NAMALWA (cell line): ENCODE results near the gene ISOC2.
"Not testable (repeated sequence)": the region's sequence is repeated elsewhere in the genome, so short reads cannot be mapped to it uniquely, and the experiment has no call there.

Source experiments
- DNase-seq: peaks from one replicate; pipeline ENCODE4 v3.0.0-alpha.2; 2015; ENCODE audit warnings: low spot score

Gene ISOC2

GRCh38 chr19:55457683-55458457, 3.6 kb downstream of the ISOC2 start:
- no peak for DNase-seq

DNA sequence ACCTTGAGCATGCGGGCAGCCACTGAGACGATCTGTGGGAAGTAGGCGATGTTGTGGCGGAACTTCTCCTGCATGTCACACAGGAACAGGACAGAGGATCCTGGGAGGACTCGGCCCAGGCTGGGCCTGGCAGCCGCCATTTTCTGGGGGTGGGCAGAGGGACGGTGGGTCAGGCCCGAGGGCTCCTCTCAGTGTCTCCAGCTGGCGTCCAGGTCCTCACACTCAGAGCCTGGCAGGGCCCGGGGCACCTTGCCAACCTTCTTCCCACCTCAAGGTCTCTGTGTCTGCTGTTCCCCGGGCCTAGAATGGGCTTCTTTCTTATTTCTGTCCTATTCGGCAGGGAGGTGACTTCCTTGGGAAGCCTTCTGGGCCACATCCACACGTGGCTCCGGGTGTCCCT, 5.1 kb downstream of the ISOC2 start:
- no peak for DNase-seq

- DNase-seq: no peak
Observed at GRCh38 chr19:55455576-55456235, 5.7 kb downstream of the ISOC2 start.

DNA sequence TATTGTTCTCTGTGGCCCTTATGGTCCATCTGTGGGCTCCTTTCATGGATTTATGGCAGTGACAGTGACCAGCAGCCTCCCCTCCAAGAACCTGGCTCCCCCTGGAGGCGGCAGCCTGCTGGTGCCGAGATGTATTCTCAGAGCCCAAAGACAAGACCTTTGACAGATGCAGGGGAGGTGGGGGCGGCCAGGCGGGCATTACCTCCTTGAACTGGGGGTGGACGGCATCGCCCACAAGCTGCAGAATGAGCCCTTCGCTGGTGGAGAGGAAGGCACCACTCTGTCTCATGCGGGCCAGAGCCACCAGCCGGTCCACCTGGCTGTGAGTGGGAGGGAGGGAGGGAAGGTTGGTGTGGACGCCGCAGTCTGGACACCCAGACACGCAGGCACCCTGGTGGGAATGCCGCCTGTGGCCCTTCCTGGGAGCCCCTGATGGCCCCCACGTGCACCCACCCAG, 6.6 kb downstream of the ISOC2 start:
- peak; percentile 64 for DNase-seq

GRCh38 chr19:55453511-55454260, 7.8 kb downstream of the ISOC2 start:
- no peak for DNase-seq

DNA sequence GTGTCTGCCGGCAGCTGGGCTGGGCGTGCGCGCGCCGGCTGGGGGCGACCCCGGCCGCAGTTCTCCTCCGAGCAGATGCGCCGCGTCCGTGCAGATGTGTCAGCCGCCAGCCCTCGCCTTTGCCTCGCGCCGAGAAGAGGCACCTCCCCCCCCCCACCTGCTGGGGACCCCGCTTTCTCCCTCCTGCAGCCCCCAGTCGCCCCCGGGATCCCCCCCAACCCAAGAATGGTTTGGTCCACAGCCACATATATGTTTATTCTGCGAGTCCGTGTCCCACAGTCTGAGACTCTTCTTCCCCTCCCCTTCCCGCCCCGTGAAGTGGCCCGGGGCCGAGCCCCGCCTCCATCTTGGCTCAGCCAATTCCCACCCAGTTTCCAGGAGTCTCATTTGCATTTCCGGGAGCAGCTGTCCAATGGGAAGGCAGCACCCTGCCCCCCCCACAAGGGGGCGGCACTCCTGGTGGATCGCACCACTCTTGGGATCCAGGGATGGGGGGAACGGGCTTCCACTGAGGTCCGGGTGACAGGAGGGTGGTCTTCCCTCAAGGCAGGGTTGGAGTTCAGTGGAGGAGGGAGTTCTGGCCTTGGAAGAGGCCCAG, 8.6 kb downstream of the ISOC2 start:
- DNase-seq: peak; percentile 68

DNA sequence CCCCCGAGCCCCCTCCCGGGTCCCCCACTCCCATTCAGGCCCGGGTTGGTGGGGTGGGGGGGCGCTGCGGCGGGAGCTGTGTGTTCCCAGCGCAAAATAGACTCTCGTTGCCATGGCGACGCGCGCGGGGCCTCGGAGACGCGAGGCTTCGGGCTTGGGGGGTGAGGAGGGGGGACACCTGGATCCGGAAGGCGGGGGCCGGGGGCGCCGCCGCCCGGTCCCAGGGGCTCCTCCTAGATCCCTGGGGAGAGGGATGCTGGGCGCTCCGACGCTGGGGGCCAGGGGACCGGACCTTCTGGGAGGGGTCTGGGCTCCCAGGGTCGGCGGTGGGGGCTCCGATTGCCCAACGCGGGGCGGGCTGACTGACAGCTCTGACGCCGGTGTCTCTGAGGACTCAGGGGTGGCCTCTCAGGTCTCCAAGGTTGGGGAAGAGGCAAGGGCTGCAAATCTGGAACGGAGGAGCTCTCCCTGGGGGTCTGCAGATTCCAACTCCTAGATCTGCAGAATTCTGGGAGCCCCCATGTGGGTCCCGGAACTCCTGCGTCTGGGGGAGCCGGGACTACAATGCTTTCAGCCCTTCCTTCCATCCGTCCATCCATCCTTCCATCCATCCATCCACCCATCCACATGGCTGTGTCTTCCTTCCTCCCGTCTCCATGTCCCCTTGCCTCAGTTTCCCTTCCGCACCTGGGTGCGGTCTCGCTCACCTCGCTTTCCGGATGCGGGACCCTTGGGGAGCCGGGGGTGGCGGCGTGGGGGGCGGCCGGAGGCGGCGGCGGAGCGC, 9.3 kb downstream of the ISOC2 start:
- no peak for DNase-seq

- no peak for DNase-seq
Observed at GRCh38 chr19:55451163-55451964, 10.1 kb downstream of the ISOC2 start.

- DNase-seq: no peak
Observed at GRCh38 chr19:55449469-55449868, 12.0 kb downstream of the ISOC2 start.

DNA sequence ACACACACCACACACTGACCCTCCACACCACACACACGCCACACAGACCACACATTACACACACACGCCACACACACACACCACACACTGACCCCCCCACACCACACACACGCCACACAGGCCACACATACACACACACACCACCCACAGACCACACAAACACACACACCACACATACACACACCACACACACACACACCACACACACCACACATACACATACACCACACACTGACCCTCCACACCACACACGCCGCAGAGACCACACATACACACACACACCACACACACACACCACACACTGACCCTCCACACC, 13.3 kb downstream of the ISOC2 start:
- not testable (repeated sequence) for DNase-seq

GRCh38 chr19:55447421-55448174, 13.8 kb downstream of the ISOC2 start:
- peak; percentile 59 for DNase-seq

GRCh38 chr19:55446060-55446459, 15.4 kb downstream of the ISOC2 start:
- no peak for DNase-seq

GRCh38 chr19:55444646-55445045, 16.8 kb downstream of the ISOC2 start:
- DNase-seq: no peak

DNA sequence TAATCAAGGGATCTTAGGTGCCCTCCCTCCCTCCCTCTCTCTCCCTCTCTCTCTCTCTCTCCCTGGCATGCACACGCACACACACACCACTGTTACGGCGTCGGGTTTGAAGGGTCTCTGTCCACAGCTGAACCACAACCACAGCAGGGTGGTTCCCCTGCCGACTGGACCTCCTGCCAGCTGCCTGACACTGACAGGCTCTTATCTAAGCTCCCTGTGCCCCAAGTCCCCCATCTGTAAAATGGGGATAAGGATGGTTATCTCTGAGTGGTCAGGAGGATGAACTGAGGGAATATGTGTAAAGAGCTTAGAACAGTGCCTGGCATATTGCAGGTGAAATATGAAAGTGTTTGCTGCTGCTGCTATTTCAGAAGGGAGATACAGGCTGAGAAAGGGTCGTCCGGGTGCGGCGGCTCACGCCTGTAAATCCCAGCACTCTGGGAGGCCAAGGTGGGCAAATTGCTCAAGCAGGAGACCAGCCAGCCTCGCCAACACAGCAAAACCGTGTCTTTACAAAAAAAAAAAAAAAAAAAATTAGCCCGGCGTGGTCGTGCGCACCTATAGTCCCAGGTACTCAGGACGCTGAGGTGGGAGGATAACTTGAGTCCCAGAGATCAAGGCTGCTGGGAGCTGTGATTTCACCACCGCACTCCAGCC, 17.5 kb downstream of the ISOC2 start:
- no peak for DNase-seq

GRCh38 chr19:55443045-55443823, 18.2 kb downstream of the ISOC2 start, which contains the start of gene SHISA7:
Gene SHISA7, minus strand, starts transcription at chr19:55443300. Its CDS starts 437 bp downstream, at chr19:55442863.
- DNase-seq: no peak

GRCh38 chr19:55442372-55442961, 19.0 kb downstream of the ISOC2 start:
- DNase-seq: no peak

DNA sequence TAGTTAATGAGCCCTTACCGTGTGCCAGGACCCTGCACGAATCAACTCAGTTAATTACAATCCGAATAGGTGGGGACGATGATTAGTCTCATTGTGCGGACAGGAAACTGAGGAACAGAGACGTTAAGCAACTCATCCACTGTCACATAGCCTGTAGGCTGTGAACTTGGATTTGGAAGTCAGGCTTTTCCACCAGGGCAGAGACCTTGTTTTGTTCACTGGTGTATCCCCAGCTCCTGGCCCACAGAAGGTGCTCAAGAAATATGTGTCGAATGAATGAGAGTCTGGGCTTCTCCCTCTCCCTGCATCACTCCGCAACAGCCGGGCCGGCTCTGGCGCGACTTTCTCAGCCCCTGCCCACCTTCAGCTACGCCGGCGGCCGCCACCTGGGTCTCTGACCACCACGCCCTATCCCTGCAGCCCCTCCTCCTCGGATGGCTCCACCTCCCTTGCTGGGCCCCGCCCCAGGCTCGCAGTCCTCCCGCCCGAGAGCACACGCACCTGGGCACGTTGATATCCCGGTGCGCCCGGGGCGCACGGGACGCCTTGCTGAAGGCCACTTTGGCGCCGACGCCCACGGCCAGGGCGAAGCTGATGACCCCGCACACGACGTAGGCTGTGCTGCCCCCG, 19.6 kb downstream of the ISOC2 start:
- no peak for DNase-seq

- peak; percentile 43 for DNase-seq
Observed at GRCh38 chr19:55441319-55441691, 20.1 kb downstream of the ISOC2 start.
